NCI-H1105 treated with DMSO at 0.1 percent for 48 hours (cell line): Measurements from ENCODE around the gene CTTN.
A peak's percentile ranks its signal among the peaks of the same experiment; 100 is the strongest.

Experiments used
- DNase-seq: peaks from one replicate; lab custom pipeline; 2025; lab: John Stamatoyannopoulos, UW

The CTTN gene

DNA sequence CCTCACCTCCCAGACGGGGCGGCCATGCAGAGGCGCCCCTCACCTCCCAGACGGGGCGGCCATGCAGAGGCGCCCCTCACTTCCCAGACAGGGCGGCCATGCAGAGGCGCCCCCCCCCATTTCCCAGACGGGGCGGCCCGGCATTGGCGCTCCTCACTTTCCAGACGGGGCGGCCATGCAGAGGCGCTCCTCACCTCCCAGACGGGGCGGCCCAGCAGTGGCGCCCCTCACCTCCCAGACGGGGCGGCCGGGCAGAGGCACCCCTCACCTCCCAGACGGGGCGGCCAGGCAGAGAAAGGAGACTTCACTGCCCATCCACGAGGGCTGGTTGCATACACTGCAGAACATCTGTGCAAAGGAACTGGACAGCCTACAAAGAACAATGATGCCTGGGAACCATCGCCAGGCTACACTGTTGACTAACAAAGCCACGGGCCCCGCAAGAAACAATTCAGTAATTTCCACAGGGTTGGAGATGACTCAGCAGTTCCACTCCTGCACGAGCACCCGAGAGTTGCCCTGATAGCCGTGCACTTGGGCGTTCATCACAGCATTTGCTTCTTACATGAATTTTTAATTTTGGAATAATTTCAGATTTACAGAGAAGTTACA, 58.7 kb downstream of the CTTN start:
- no peak for DNase-seq

GRCh38 chr11:70458736-70459135, 60.4 kb downstream of the CTTN start:
- DNase-seq = no peak

DNA sequence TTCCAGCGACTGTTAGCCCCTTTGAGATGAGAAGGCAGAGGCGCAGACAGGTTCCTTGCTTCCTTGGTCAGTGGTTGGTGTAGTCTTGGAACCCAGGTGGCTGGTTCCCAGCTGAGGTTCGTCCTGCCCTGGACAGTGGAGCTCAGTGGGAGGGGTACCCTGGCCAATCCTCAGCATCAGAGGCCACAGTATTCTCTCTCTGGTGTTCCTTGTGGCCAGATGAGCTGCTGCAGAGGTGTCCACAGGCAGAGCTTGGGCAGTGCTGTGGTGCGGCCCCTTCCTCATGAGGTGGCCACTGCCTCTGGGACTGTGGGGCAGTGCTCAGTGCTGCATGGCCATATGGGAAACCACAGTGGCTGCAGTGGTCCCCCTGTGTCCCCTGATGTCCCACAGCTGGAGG, 61.8 kb downstream of the CTTN start:
- no peak for DNase-seq

- no peak for DNase-seq
Observed at GRCh38 chr11:70460964-70461363, 62.6 kb downstream of the CTTN start.

- DNase-seq = no peak
Observed at GRCh38 chr11:70462818-70463477, 64.6 kb downstream of the CTTN start.

- DNase-seq = no peak
Observed at GRCh38 chr11:70463478-70464255, 65.3 kb downstream of the CTTN start.

DNA sequence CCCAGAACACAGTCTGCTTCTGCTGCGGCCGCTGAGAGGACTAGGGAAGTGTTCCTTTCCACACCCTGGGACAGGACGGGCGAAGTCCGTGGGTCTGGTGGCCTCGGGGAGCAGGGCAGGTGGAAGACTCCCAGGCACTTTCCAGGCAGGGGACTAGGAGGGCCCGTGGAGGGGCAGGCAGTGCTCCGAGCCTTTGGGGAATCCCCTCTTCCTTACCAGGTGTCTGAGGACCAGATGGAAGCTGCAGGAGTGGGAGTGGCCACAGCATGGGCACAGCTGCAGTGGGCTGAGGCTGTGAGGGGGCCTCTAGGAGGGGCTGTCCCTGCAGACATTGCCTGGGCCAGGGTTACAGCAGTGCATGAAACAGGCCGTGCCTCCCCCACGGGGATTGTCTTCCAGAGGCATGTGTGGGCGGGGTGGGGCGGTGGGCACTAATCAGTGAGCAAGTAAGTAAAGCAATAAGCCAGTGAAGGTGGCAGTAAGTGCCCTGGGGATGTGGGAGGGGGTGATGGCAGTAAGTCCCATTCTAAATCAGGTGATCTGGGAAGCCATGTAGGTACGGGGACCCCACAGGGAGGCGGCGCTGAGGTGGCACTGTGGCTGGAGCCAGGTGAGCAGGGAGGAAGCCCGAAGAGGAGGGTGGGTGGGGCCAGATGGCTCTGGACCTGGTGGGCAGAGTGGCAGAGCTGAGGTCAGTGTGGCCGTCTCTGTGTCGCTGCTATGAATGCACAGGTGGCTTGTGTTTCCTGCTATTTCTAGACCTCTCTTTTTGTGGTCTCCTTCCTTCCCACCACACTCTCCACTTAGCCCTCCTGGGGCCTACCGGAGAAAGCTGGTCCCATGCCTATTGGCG, 66.4 kb downstream of the CTTN start:
- no peak for DNase-seq

- DNase-seq = no peak
Observed at GRCh38 chr11:70466154-70466553, 67.8 kb downstream of the CTTN start.

DNA sequence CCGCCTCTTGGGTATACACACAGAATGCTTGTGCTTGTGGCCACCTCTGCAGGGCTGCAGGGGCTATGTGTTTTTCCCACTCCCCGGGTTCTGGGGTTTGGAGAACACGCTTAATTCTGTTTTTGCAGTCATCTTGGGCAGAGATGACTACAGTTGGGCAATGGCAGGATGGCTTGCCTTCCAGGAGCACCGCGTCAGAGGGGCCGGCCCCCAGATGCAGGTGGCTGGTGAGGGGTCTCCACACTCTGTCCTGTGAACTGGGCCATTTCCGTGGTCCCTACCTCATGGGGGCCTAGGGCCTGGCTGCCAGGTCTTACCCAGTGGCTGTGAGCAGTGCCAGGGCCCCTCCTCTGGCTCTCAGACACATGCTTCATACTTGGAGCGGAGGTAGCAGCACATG, 68.3 kb downstream of the CTTN start:
- DNase-seq = no peak

- DNase-seq = peak; percentile 48
Observed at GRCh38 chr11:70467201-70468085, 69.1 kb downstream of the CTTN start.

DNA sequence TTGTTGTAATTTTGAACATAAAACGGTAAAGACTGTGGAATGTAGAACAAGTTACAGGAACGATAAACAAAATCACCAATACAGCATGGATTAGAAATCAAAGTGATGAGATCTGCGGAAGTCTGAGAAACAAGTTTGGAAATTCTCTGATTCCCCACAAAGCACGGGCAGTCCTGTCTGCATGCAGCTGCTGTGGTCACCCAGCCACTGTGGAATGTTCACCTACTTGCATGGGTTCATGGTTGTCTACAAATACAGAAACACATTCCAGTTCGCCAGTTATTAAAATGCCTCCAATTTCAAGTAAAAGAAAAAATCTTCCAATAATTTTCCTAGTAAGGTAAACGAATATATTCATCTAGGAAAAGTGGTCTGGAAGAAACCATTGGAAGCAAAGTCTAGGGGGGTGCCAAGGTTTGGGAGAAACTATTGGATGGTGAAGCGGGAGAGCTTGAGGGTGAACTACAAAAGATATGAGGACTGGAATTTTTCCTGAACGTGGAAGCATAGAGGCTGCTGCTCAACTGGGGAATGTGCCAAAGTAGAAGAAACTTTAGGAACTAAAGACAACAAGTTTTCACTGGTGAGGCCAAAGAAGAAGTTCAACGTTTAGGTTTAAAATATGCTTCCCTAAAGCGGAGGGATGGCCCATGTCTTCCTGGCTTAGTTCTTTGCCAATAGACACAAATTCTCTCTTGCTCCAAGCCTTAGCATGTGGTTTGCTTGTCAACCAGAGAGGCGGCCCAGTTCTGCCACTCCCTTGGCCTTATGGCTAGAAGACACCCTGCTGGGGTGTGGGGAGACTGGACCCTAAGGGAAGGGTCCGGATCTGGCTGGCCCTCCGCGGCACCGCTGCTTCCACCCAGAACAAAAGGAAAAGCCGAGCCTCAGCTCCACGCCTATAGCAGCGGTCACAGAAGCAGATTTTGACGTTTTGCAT, 70.2 kb downstream of the CTTN start:
- no peak for DNase-seq

GRCh38 chr11:70470127-70470526, 71.8 kb downstream of the CTTN start:
- no peak for DNase-seq

- DNase-seq = no peak
Observed at GRCh38 chr11:70471254-70471653, 72.9 kb downstream of the CTTN start.

GRCh38 chr11:70472240-70472639, 73.9 kb downstream of the CTTN start:
- no peak for DNase-seq

DNA sequence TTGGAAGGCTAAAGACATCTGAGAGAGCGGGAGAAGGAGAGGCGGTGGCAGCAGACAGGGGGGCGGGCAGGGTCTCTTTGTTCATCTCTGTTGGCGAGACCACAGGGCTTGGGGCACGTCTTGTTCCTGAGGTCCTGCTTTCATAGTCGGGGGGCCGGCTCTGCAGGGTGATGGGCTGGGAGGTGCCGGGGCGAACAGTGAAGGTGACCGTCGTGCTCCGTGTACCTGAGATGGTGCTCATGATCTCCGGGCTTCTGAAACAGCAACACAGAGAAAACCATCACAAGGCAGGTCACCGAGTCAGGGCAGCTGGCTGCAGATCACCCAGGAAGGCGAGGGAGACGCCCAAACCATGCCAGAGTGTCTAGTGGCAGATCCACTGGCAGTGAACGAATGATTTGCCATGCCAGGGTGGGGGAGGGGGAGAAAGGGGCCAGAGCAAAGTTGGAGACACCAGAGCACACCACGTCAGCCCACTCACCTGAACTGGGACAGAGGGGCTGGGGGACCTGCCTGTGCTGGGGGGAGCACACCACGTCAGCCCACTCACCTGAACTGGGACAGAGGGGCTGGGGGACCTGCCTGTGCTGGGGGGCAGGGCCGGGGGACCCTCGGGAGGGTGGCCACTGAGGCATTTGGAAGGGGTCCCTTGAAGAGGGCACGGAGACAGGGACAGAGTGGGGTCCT, 75.0 kb downstream of the CTTN start:
- DNase-seq = no peak

DNA sequence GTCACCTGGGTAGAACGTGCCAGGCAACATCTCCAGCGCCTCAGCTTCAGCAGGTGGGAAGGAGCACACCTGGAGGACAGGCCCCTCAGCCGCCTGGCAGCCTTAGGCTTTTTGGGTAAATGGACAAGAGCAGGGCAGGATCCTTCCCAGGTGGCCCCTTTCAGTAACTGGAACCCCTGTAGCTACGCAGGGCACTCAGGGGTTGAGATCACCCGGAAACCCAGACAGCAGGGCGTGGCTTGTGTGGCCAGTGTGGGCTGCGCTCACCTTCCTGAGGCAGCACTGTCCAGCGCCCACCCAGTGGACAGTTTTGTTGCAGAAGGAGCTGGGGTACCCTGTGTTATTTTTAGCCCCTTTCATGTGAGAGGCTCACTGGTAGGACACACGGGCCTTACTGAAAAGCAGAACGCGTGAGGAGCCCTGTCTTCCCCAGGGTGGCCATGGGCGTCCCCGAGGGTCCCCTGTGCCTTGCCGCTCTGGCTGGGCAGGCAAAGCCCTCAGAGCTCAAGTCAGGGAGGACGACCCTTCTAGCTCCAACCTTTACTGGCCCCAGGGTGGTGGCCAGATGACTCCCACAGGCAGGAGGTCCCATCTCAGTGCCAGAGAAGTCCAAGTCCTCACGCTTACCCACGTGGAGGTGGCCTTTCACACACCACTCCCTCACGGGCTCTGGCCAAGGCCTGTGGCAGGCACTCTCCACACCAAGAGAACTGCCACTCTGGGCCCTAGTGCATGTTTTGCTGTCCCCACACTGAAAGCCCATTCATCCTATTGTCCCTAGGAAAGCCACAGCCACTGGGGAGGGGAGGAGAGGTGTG, 75.8 kb downstream of the CTTN start:
- DNase-seq = no peak

GRCh38 chr11:70474710-70475109, 76.4 kb downstream of the CTTN start:
- no peak for DNase-seq

GRCh38 chr11:70476669-70477068, 78.3 kb downstream of the CTTN start:
- no peak for DNase-seq

- DNase-seq = no peak
Observed at GRCh38 chr11:70477176-70477575, 78.8 kb downstream of the CTTN start.
